GM19193 (cell line): ENCODE data around the gene EIF4H.

ENCODE experiments used
- POLR2A ChIP-seq: IDR thresholded peaks from 4 replicates; pipeline ENCODE4 v1.6.1; 2011; ENCODE audit not compliant: insufficient read depth, insufficient read length; ENCODE audit errors: extremely low read depth

Gene EIF4H

GRCh38 chr7:74157605-74158004 lies 16.6 kb upstream of the EIF4H start:
- TF ChIP-seq POLR2A = no peak

- no peak for TF ChIP-seq POLR2A
Measured at GRCh38 chr7:74164985-74165456, 9.1 kb upstream of the EIF4H start.

GRCh38 chr7:74165867-74166593 lies 8.1 kb upstream of the EIF4H start:
- TF ChIP-seq POLR2A = no peak

- no peak for TF ChIP-seq POLR2A
Measured at GRCh38 chr7:74173074-74173473, 1.1 kb upstream of the EIF4H start.

- no peak for TF ChIP-seq POLR2A
Measured at GRCh38 chr7:74173491-74173865, 678 bp upstream of the EIF4H start.

GRCh38 chr7:74174606-74175082 lies 488 bp downstream of the EIF4H start:
- TF ChIP-seq POLR2A = no peak

- no peak for TF ChIP-seq POLR2A
Measured at GRCh38 chr7:74175340-74175739, 1.2 kb downstream of the EIF4H start.

- TF ChIP-seq POLR2A = no peak
Measured at GRCh38 chr7:74176555-74176954, 2.4 kb downstream of the EIF4H start.

GRCh38 chr7:74178632-74179031 lies 4.5 kb downstream of the EIF4H start:
- TF ChIP-seq POLR2A = no peak

GRCh38 chr7:74179935-74180604 lies 5.9 kb downstream of the EIF4H start:
- no peak for TF ChIP-seq POLR2A

- no peak for TF ChIP-seq POLR2A
Measured at GRCh38 chr7:74180866-74181265, 6.7 kb downstream of the EIF4H start.

- no peak for TF ChIP-seq POLR2A
Measured at GRCh38 chr7:74181821-74182220, 7.7 kb downstream of the EIF4H start.

- no peak for TF ChIP-seq POLR2A
Measured at GRCh38 chr7:74182453-74183090, 8.4 kb downstream of the EIF4H start.

- no peak for TF ChIP-seq POLR2A
Measured at GRCh38 chr7:74183142-74183541, 9.0 kb downstream of the EIF4H start.

GRCh38 chr7:74183653-74184450 lies 9.7 kb downstream of the EIF4H start:
- TF ChIP-seq POLR2A = no peak
